Measurements from ENCODE around the gene UBE2B. TPM values are rescaled to one million over a fixed set of nuclear protein-coding genes. Genes with fewer than 3 reads are reported as not detected.

UBE2B gene
- total and polyA plus RNA-seq, 7 donors: 146 to 296 (median 210) TPM

GRCh38 chr5:134436523-134437339, 65.4 kb downstream of the UBE2B start:
- H3K36me3 ChIP-seq (ENCODE audit: insufficient read depth in 1 of 2, low read depth in 1 of 2): no peaks in the 10 kb centered on the region
- DNase-seq: peak; percentile 84 to 89
- no peak for TF ChIP-seq CTCF (IDR thresholded peaks at IDR 0.05)
- H3K27me3 ChIP-seq (ENCODE audit: insufficient read depth in 3 of 3, low read length in 2 of 3): no peaks in the 10 kb centered on the region
- intact Hi-C loops (cut with DNase I): loop anchor here (5.0 kb wide), 2 partner anchors 64 to 76 kb away; partner anchors contain the start of gene UBE2B (in 1 of the 2)
- ATAC-seq: peak; percentile 77 to 89 (median 81)
- H3K4me3 ChIP-seq: peak overlapping the region; percentile 42
- no peaks in the 10 kb centered on the region for H3K9me3 ChIP-seq
- H3K4me1 ChIP-seq: peaks cover 68% of the 10 kb centered on the region
- H3K27ac ChIP-seq: peak overlapping the region; percentile 98
- WGBS, 3 donors: 5 to 9% (median 6%) methylated on average over 20 of the region's 20 CpGs

GRCh38 chr5:134437340-134437846, 66.0 kb downstream of the UBE2B start:
- peak in 1 of 2 donors; percentile 3 for DNase-seq
- Histone ChIP-seq H3K27ac (peak overlapping the region; percentile 98), H3K9me3 (no peaks in the 10 kb centered on the region), H3K36me3 (ENCODE audit: insufficient read depth in 1 of 2, low read depth in 1 of 2) (no peaks in the 10 kb centered on the region), H3K4me1 (peaks cover 75% of the 10 kb centered on the region), H3K27me3 (ENCODE audit: insufficient read depth in 3 of 3, low read length in 2 of 3) (no peaks in the 10 kb centered on the region), H3K4me3 (peak overlapping the region; percentile 42)
- ATAC-seq: peak in 1 of 4 donors; percentile 15
- 65 to 71% (median 66%) methylated on average over 4 of the region's 4 CpGs for WGBS, 3 donors
- TF ChIP-seq CTCF (IDR thresholded peaks at IDR 0.05): no peak
- intact Hi-C loops (cut with DNase I): loop anchor here (5.0 kb wide), 2 partner anchors 65 to 75 kb away; partner anchors contain the start of gene UBE2B (in 1 of the 2)

GRCh38 chr5:134437847-134438581, 66.6 kb downstream of the UBE2B start:
- Histone ChIP-seq H3K27ac (peak overlapping the region; percentile 98), H3K4me3 (peak overlapping the region; percentile 42), H3K4me1 (peaks cover 76% of the 10 kb centered on the region), H3K27me3 (ENCODE audit: insufficient read depth in 3 of 3, low read length in 2 of 3) (no peaks in the 10 kb centered on the region), H3K9me3 (no peaks in the 10 kb centered on the region), H3K36me3 (ENCODE audit: insufficient read depth in 1 of 2, low read depth in 1 of 2) (no peaks in the 10 kb centered on the region)
- peak; percentile 54 to 68 for DNase-seq
- peak in 3 of 4 donors; percentile 11 to 41 (median 27) for ATAC-seq
- no peak for TF ChIP-seq CTCF (IDR thresholded peaks at IDR 0.05)
- 37 to 52% (median 43%) methylated on average over 7 of the region's 7 CpGs for WGBS, 3 donors
- intact Hi-C loops (cut with DNase I): loop anchor here (2.0 to 5.0 kb wide), 3 partner anchors 66 to 87 kb away; partner anchors contain the start of genes JADE2 (in 1 of the 2) and UBE2B (in 1 of the 2)

- WGBS, 3 donors: 66 to 70% (median 68%) methylated on average over 7 of the region's 7 CpGs
- H3K4me1 ChIP-seq: peaks cover 76% of the 10 kb centered on the region
- DNase-seq (peak in 1 of 2 donors; percentile 55), ATAC-seq (peak in 1 of 4 donors; percentile 2)
- peak overlapping the region; percentile 98 for H3K27ac ChIP-seq
- no peaks in the 10 kb centered on the region for H3K36me3 ChIP-seq (ENCODE audit: insufficient read depth in 1 of 2, low read depth in 1 of 2)
- H3K4me3 ChIP-seq: no peak overlapping the region
- no peaks in the 10 kb centered on the region for H3K9me3 ChIP-seq
- H3K27me3 ChIP-seq (ENCODE audit: insufficient read depth in 3 of 3, low read length in 2 of 3): no peaks in the 10 kb centered on the region
- no peak for TF ChIP-seq CTCF (IDR thresholded peaks at IDR 0.05)
- intact Hi-C loops (cut with DNase I): loop anchor here (2.0 to 5.0 kb wide), 3 partner anchors 66 to 86 kb away; partner anchors contain the start of genes JADE2 (in 1 of the 2) and UBE2B (in 1 of the 2)
Measured at GRCh38 chr5:134438721-134439123, 67.4 kb downstream of the UBE2B start.

All from psoas muscle (tissue), 8 donors.